Right atrium auricular region (tissue), 2 donors: ENCODE measurements around the gene SIX5. TPM values are rescaled to one million over a fixed set of nuclear protein-coding genes. Genes with fewer than 3 reads are reported as not detected.
A peak's percentile ranks its signal among the peaks of the same experiment; 100 is the strongest.

ENCODE experiments used
- DNase-seq: peaks from one replicate; pipeline ENCODE4 v3.0.0-alpha.2; 2019; ENCODE audit warnings: low spot score
- H3K27ac ChIP-seq, 2 donors: fragments of 200-600 bp; sonication (generic); 1 replicate in 1 of 2; 2 replicates in 1 of 2; pipeline ENCODE4 v1.5.1; 2016 to 2019
- H3K27me3 ChIP-seq, 2 donors: fragments of 200-600 bp; sonication (generic); one replicate each; pipeline versions ENCODE4 v1.5.1 to v1.6.0; 2017 to 2019
- H3K36me3 ChIP-seq: fragments of 200-600 bp; sonication (generic); one replicate; pipeline ENCODE4 v1.5.1; 2016
- H3K4me1 ChIP-seq, 2 donors: fragments of 200-600 bp; sonication (generic); one replicate each; pipeline versions ENCODE4 v1.5.1 to v1.6.0; 2017 to 2019
- H3K4me3 ChIP-seq, 2 donors: fragments of 200-600 bp; sonication (generic); 1 replicate in 1 of 2; 2 replicates in 1 of 2; pipeline ENCODE4 v1.5.1; 2017 to 2019; ENCODE audit warnings: mild to moderate bottlenecking in 1 of 2, moderate library complexity in 1 of 2
- H3K9me3 ChIP-seq, 2 donors: fragments of 200-600 bp; sonication (generic); one replicate each; pipeline ENCODE4 v1.5.1; 2019
- CTCF ChIP-seq, 2 donors: fragments of 200-600 bp; sonication (generic); IDR thresholded peaks; one replicate each; pipeline ENCODE4 v1.5.1; 2019; ENCODE audit warnings: antibody characterized with exemption in 2 of 2
- total RNA-seq, 2 donors: library from RNA; depleted of rRNA; stranded (reverse); fragments of >200 nt; gene quantifications; one replicate each; pipeline ENCODE4 v1.1.0, GENCODE V29; 2016

Gene SIX5
- total RNA-seq, 2 donors from 2014 or later, result 9.3 to 18.6 TPM

GRCh38 chr19:45763691-45764294 is 5.3 kb downstream of the SIX5 start:
- H3K27me3 ChIP-seq, result no peaks in the 10 kb centered on the region
- TF ChIP-seq CTCF (IDR thresholded peaks at IDR 0.05), result no peak
- no peaks in the 10 kb centered on the region for H3K9me3 ChIP-seq
- no peak for DNase-seq
- no peaks in the 10 kb centered on the region for H3K36me3 ChIP-seq
- H3K4me1 ChIP-seq, result peaks cover 0 to 58% of the 10 kb centered on the region in 2 donors
- no peak overlapping the region for H3K4me3 ChIP-seq
- H3K27ac ChIP-seq, result peak overlapping the region; percentile 93 to 96

- Histone ChIP-seq H3K4me3 (no peak overlapping the region), H3K36me3 (no peaks in the 10 kb centered on the region), H3K27ac (peak overlapping the region; percentile 93 to 96), H3K9me3 (no peaks in the 10 kb centered on the region), H3K27me3 (no peaks in the 10 kb centered on the region), H3K4me1 (peaks cover 0 to 58% of the 10 kb centered on the region in 2 donors)
- TF ChIP-seq CTCF (IDR thresholded peaks at IDR 0.05), result no peak
- no peak for DNase-seq
These were observed 6.0 kb downstream of the SIX5 start for GRCh38 chr19:45762870-45763631.

- Histone ChIP-seq H3K4me3 (no peak overlapping the region), H3K4me1 (peaks cover 0 to 47% of the 10 kb centered on the region in 2 donors)
- no peak for DNase-seq
These were observed 7.3 kb downstream of the SIX5 start for GRCh38 chr19:45761714-45762113.

GRCh38 chr19:45758921-45759320 is 10.1 kb downstream of the SIX5 start:
- no peaks in the 10 kb centered on the region for H3K27me3 ChIP-seq
- H3K27ac ChIP-seq, result no peak overlapping the region
- TF ChIP-seq CTCF (IDR thresholded peaks at IDR 0.05), result no peak

More at GRCh38 chr19:45761714-45762113, 7.3 kb downstream of the SIX5 start:
- TF ChIP-seq CTCF (IDR thresholded peaks at IDR 0.05), result no peak
- no peaks in the 10 kb centered on the region for H3K27me3 ChIP-seq
- no peaks in the 10 kb centered on the region for H3K9me3 ChIP-seq
- peak overlapping the region in 1 of 2 donors; percentile 30 for H3K27ac ChIP-seq
- no peaks in the 10 kb centered on the region for H3K36me3 ChIP-seq

GRCh38 chr19:45757695-45758094 is 11.4 kb downstream of the SIX5 start:
- Histone ChIP-seq H3K36me3 (no peaks in the 10 kb centered on the region), H3K4me1 (peaks cover 0 to 7% of the 10 kb centered on the region in 2 donors), H3K9me3 (no peaks in the 10 kb centered on the region), H3K4me3 (no peak overlapping the region), H3K27ac (no peak overlapping the region), H3K27me3 (no peaks in the 10 kb centered on the region)
- no peak for TF ChIP-seq CTCF (IDR thresholded peaks at IDR 0.05)
- no peak for DNase-seq

More at GRCh38 chr19:45758921-45759320, 10.1 kb downstream of the SIX5 start:
- H3K4me1 ChIP-seq, result peaks cover 0 to 19% of the 10 kb centered on the region in 2 donors
- no peaks in the 10 kb centered on the region for H3K9me3 ChIP-seq
- no peak overlapping the region for H3K4me3 ChIP-seq
- no peak for DNase-seq
- no peaks in the 10 kb centered on the region for H3K36me3 ChIP-seq
